DMS153 (cell line): ENCODE measurements around the gene NCKAP5.
"Not testable (repeated sequence)": the region's sequence is repeated elsewhere in the genome, so short reads cannot be mapped to it uniquely, and the experiment has no call there.

ENCODE experiments used
- DNase-seq: peaks from one replicate; lab custom pipeline; 2025; lab: John Stamatoyannopoulos, UW

NCKAP5 gene

GRCh38 chr2:132703396-132703795 lies 864.9 kb downstream of the NCKAP5 start:
- no peak for DNase-seq

GRCh38 chr2:132701810-132702209 lies 866.5 kb downstream of the NCKAP5 start:
- no peak for DNase-seq

GRCh38 chr2:132699802-132700201 lies 868.5 kb downstream of the NCKAP5 start:
- not testable (repeated sequence) for DNase-seq

DNA sequence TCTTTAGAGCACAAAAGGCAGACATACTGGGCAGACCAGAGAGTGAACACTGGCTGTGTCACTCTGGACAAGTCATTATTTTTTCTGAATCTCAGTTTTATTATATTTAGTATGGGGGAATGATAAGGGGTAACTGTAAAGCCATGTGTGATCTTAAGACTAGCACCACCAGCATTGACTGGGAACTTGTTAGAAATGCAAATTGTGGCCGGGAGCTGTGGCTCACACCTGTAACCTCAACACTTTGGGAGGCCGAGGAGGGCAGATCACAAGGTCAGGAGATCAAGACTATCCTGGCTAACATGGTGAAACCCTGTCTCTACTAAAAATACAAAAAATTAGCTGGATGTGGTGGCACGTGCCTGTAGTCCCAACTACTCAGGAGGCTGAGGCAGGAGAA lies 869.9 kb downstream of the NCKAP5 start:
- DNase-seq = not testable (repeated sequence)

DNA sequence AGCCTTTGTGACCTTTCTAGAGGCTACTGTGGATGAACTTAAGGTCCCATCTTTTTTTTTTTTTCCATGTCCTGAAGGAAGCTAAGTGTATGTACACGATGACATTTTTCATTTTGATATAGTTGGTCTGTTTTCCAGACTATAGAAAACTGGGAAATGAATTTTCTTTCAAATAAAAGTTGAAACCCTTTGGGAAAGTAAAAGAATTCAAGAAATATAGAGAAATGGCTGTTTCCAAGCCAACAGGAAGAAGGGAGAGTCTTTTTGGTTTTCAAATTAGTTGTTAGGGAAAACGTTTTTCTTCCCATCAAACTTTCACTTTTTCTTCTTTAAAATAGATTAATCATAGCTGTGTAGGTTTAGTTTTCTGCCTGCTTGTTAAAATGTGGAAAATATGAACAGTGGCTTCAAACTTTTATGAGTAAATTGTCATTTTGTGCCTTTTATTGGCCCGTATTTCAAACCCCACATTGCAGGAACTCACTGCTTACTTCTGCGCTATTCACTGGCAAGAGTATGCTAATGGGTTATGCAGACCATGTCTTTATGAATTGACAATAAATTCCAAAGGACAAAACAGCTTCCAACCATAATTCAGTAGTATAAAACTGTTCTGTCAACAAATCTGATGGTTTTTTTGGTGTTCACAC lies 870.6 kb downstream of the NCKAP5 start:
- DNase-seq = no peak

DNA sequence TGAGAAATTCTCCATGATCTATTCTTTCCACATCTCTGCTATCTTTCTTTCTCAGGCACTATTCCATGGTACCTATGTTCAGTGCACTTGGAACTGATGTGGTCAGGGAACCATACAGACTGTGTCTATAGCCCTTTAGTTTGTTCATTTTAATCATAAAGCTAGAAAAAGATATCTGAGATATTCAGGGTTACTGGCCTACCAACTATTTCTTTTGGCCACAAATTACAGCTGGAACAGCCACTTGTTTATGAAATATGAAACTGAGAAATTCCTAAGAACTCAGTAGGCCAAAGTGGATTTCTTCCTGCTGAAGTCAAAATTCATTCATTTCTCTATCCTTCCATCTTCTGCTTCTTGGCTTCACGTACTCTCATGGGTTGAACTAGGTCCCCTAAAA lies 875.4 kb downstream of the NCKAP5 start:
- DNase-seq = no peak

DNA sequence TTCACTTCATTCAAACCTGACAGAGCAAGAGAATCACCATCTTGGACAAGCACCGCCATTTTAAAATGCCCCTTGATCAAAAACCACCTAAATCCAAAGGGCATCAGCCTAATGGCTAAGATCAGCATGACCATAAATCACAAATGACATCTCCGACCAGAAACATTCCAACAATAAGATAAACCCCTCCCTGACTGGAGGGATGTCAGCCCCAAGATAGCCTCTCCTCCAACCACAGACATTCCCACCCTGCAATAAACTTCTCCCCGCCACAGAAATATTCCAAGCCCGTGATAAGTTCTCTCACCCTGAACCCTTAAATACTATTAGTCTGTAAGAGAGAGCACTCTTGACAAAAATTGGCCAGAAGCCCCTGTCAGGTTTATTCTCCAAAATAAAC lies 876.7 kb downstream of the NCKAP5 start:
- no peak for DNase-seq

DNA sequence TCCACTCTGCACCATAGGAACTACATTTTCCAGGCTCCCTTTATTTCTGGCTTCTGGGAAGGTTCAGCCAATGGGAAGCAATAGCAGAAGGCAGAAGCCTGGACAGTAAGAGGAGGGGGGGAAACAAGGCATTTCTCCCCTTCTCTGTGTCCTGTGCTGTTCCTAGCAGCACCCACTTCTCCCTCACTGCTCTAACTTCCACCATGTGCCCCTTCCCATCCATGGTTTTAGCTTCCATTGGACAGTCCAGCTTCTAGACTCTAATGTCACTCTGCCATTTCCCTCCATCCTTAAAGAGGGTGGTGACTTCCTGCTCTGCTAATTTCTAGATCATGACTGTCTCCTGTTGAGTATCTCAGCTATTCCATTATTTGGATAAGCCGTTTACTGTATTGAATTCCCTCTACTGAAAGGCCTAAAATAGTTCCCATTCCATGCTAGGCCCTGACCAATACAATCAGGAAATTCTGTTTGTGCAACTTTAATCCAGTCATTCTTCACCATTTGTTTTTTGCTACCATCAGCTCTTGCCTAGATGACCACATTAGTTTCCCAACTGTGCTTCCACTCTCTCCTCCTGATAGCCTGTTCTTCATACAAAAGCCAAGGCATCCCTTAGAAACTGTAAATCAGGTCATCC lies 877.5 kb downstream of the NCKAP5 start:
- DNase-seq = no peak

DNA sequence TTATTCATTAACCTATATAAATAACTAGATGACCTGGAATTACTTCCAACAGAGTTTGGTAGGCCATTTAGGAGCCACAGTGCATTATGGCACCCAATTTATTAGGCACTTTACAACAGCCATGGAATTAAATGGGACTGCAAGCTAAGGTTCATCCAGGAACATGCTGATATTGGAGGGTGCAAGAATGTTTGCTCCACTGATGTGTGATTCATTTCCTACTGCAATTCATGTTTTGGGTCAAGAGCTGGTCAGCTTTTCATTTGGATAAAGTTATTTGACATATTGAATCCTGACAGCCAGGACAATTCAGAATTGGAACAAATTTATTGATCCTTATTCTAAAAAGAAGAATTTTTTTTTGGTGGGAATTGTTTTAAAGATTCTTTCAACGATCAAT lies 886.5 kb downstream of the NCKAP5 start:
- DNase-seq = no peak

DNA sequence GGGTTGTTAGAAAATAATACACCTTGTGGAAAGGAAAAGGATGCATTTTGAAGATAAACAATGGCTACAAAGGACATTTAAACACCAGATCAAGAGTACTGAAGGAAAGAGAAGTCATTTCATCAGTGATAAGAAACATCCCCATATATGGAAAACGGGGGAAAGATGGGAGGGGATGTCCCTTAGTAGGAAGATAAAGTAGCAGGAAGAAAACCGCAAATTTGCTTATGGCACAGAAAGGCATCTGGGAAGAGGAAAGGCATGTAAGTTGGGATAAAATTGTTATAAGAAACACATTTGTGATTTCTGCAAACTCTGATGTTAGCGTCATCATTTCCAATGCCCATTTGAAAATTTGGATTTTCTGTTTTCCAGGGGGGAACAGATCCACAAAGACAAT lies 887.7 kb downstream of the NCKAP5 start:
- no peak for DNase-seq

DNA sequence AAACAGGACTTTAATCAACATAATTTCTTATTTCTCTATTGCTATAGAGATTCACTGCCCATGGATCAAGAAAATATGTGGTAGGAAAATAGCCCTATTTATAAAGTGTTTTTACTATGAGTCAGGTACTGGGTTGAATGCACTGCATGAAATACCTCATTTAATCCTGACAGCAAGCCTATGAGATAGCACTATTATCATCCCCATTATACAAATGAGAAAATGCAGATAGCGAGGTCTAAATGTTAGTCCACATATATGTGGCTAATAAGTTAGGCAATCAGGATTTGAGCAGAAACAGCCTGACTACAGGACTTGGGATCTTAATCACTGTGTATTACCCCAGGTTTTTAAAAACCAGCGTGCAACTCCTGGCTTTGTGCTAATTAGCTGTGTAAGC lies 889.8 kb downstream of the NCKAP5 start:
- DNase-seq = no peak

GRCh38 chr2:132677661-132678060 lies 890.6 kb downstream of the NCKAP5 start:
- no peak for DNase-seq

DNA sequence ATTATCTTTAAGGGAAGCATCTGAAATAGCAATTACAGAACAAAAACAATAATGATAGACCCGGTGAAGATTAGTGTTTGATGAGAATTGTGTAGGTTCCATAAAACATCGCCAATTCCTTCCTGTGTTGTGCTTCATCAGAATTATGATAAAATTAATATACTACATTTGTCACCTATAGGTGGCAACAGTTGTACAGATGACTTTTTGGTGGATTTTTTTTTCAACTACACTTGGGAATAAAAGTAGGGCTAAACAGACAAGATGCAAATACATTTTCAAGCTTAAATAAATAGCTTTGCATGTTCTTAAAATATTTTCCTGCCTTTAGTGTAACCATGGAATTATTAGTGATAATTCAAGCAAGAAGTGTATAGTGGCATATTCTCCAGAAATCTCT lies 891.3 kb downstream of the NCKAP5 start:
- DNase-seq = no peak

GRCh38 chr2:132671151-132671835 lies 897.0 kb downstream of the NCKAP5 start:
- DNase-seq = no peak

DNA sequence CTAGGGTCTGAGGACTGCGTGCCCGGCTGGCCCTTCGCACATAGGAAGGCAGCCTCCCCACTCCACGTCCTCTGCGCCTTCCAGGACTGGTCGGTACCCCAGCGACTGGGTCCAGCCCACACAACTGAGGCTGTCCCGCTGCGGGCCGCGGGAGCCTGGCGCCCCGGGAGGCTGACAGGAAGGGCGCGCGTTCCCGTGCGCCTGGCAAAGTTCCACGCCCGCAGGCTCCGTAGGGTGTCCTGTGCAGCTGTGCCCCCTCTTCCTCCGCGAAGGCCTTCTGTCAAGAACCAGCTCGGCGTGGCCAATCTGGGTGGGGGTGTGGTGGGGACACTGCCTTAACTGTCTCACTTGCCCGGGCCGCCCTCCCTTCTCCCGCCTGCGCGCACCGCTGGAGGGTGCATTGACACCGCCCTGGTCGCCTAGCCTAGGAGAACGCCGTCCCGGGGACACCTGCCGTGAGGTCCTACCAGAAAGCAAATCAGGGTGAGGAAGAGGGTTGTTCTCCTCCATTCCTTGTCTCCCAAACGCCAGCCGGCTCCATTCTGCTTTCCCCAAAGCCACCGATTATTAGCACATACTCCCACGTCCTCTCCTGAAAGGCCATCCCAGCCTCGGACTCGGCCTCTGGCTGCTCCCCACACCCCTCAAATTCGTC lies 897.6 kb downstream of the NCKAP5 start:
- DNase-seq = peak; percentile 23

- peak; percentile 25 for DNase-seq
Measured at GRCh38 chr2:132669908-132670495, 898.3 kb downstream of the NCKAP5 start, which contains the start of gene LYPD1. TSS of gene LYPD1 (minus strand) at chr2:132670205. CDS start at chr2:132669932, 273 bp downstream.

DNA sequence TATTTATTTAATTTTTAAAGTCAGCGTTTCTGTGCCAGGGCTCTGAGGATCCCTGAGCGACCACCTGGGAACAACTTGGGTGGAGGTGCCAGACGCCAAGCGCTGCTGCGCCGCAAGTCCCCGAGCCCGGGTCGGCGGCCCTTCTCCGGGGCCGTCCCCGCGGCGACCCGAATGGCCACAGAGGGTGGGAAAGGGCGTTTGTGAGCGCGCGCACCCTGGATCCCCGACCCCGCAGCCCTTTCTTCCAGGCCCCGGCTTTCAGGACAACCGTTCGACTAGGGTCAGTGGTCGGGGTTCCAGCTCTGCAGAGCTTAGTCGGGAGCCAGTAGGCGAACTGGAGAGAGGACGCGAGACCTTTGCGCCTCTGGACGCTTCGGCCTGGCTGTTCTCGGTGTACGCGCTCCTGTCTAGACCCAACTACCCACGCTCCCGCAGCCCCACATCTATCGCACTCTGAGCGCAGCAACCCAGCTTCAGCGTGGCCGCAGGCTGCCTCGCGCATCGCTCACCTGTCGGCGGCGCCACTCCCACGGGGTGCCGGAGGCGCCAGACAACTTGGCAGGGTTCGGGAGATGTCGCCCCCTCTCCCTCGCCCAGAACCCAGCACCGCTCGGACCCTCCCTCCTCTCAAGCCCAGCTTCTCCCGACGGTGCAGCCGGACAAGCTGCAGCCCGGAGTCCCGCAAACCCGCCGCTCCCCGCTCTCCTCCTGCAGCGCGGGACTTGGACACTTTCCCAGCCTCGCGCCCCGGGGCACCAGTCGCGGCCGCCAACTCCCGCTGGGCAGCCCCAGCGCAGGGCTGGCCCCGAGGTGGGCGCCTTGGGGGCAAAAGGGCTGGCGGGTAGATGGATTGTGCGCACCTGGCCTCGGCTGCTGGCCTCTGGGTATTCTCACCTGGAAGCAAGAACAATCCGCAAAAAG lies 899.0 kb downstream of the NCKAP5 start:
- DNase-seq = peak; percentile 25

GRCh38 chr2:132668189-132668823 lies 900.0 kb downstream of the NCKAP5 start:
- DNase-seq = peak; percentile 16

GRCh38 chr2:132667706-132668105 lies 900.6 kb downstream of the NCKAP5 start:
- no peak for DNase-seq

DNA sequence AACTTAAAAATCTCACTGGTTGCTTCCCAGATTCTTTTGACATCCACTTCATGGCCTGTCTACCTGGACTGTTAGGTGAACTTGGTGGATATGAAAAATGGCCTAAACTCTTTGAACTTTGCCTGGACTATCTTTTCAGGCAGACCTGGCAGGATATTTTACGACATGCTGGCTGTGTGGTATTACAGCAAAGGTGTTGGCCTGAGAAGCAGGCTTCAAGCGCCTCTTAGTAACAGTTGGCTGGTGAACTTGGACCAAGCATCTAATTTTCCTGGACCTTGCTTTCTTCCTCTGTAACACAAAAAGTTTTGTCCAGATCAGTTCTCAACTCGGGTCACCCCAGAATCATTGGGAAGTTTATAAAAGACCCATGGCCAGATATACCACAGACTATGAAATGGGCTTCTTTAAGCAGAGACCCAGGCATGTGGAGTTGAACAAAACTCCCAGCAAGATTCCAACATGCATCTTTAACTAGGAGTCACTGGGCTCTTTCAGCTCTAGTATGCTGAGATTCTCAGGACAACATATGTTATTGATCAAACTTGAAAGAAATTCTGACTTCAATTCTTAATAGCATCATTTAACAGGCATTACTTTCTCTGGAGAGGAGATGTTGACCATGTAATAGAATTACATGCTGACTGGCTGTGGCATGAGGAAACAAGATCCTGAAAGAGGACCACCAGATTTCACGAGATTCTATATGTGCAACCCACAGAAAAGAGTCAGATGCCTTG lies 902.7 kb downstream of the NCKAP5 start:
- DNase-seq = no peak
